H9 (cell line): ENCODE results near the gene MINDY2. TPM values are rescaled to one million over a fixed set of nuclear protein-coding genes. Genes with fewer than 3 reads are reported as not detected.

Experiments used
- DNase-seq: peaks from one replicate; pipeline ENCODE4 v3.0.0-alpha.2; 2017
- H2AFZ ChIP-seq: one replicate; pipeline ENCODE4 v1.6.1; 2013; ENCODE audit warnings: mild to moderate bottlenecking, low read length, control low read depth, moderate library complexity
- H2AK5ac ChIP-seq: 2 replicates; pipeline ENCODE4 v1.6.1; 2013; ENCODE audit warnings: low read length, control low read depth, mixed read lengths; ENCODE audit not compliant: insufficient read length
- H2BK120ac ChIP-seq: one replicate; pipeline ENCODE4 v1.6.1; 2013; ENCODE audit warnings: low read depth, mild to moderate bottlenecking, low read length, control low read depth, inconsistent platforms; ENCODE audit not compliant: poor library complexity, severe bottlenecking
- H2BK12ac ChIP-seq: 2 replicates; pipeline ENCODE4 v1.6.1; 2013; ENCODE audit warnings: low read length, control low read depth, mixed read lengths, low read depth; ENCODE audit not compliant: insufficient read length
- H2BK15ac ChIP-seq: 2 replicates; pipeline ENCODE4 v1.6.1; 2013; ENCODE audit warnings: low read depth, low read length, control low read depth
- H2BK20ac ChIP-seq: one replicate; pipeline ENCODE4 v1.6.1; 2013; ENCODE audit warnings: low read depth, mild to moderate bottlenecking, low read length, control low read depth, inconsistent platforms; ENCODE audit not compliant: poor library complexity, severe bottlenecking
- H2BK5ac ChIP-seq: 2 replicates; pipeline ENCODE4 v1.6.1; 2013; ENCODE audit warnings: low read length, control low read depth, mixed read lengths; ENCODE audit not compliant: insufficient read length
- H3K14ac ChIP-seq: 2 replicates; pipeline ENCODE4 v1.6.1; 2013; ENCODE audit warnings: low read length, control low read depth; ENCODE audit not compliant: insufficient read depth
- H3K18ac ChIP-seq: 2 replicates; pipeline ENCODE4 v1.6.1; 2013; ENCODE audit warnings: low read depth, mild to moderate bottlenecking, mixed read lengths, low read length, control low read depth; ENCODE audit not compliant: insufficient read length
- H3K23ac ChIP-seq: 2 replicates; pipeline ENCODE4 v1.6.1; 2013; ENCODE audit warnings: low read length, control low read depth, mixed read lengths, low read depth; ENCODE audit not compliant: insufficient read length
- H3K23me2 ChIP-seq: 2 replicates; pipeline ENCODE4 v1.6.1; 2013; ENCODE audit warnings: low read depth, mild to moderate bottlenecking, mixed read lengths, low read length, control low read depth; ENCODE audit not compliant: insufficient read length, poor library complexity, severe bottlenecking
- H3K27ac ChIP-seq: 2 replicates; pipeline ENCODE4 v1.5.1; 2013; ENCODE audit warnings: low read length, control low read depth, mixed read lengths, low read depth; ENCODE audit not compliant: insufficient read length
- H3K27me3 ChIP-seq: 2 replicates; pipeline ENCODE4 v1.6.1; 2013; ENCODE audit warnings: low read length, control low read depth, inconsistent platforms; ENCODE audit not compliant: insufficient read depth
- H3K4ac ChIP-seq: 2 replicates; pipeline ENCODE4 v1.6.1; 2013; ENCODE audit warnings: low read depth, mild to moderate bottlenecking, control low read depth, inconsistent platforms, low read length, moderate library complexity
- H3K4me1 ChIP-seq: 2 replicates; pipeline ENCODE4 v1.6.1; 2013; ENCODE audit warnings: low read length, control low read depth, inconsistent platforms; ENCODE audit not compliant: insufficient read depth
- H3K4me2 ChIP-seq: 2 replicates; pipeline ENCODE4 v1.6.1; 2013; ENCODE audit warnings: low read length, control low read depth, mixed read lengths; ENCODE audit not compliant: insufficient read length, insufficient read depth
- H3K56ac ChIP-seq: 2 replicates; pipeline ENCODE4 v1.6.1; 2013; ENCODE audit warnings: low read depth, mild to moderate bottlenecking, mixed read lengths, low read length, control low read depth; ENCODE audit not compliant: insufficient read length
- H3K79me1 ChIP-seq: 2 replicates; pipeline ENCODE4 v1.6.1; 2013; ENCODE audit warnings: low read depth, mild to moderate bottlenecking, moderate library complexity, low read length, control low read depth, inconsistent platforms; ENCODE audit not compliant: insufficient read depth, poor library complexity, severe bottlenecking
- H3K79me2 ChIP-seq: 2 replicates; pipeline ENCODE4 v1.6.1; 2013; ENCODE audit warnings: low read length, control low read depth, inconsistent platforms; ENCODE audit not compliant: insufficient read depth
- H3K9ac ChIP-seq: 2 replicates; pipeline ENCODE4 v1.6.1; 2013; ENCODE audit warnings: low read length, control low read depth, mixed read lengths; ENCODE audit not compliant: insufficient read length; ENCODE audit errors: extremely low read depth
- H3K9me3 ChIP-seq: one replicate; pipeline ENCODE4 v1.6.1; 2013; ENCODE audit warnings: low read depth, low read length, inconsistent platforms; ENCODE audit not compliant: control insufficient read depth
- H3T11ph ChIP-seq: one replicate; pipeline ENCODE4 v1.6.1; 2013; ENCODE audit warnings: mild to moderate bottlenecking, low read length, control low read depth, inconsistent platforms
- H4K20me1 ChIP-seq: one replicate; pipeline ENCODE4 v1.6.1; 2013; ENCODE audit not compliant: control insufficient read depth, insufficient read length, insufficient read depth
- H4K5ac ChIP-seq: 2 replicates; pipeline ENCODE4 v1.6.1; 2013; ENCODE audit warnings: low read depth, mild to moderate bottlenecking, mixed read lengths, low read length, control low read depth; ENCODE audit not compliant: insufficient read length
- H4K8ac ChIP-seq: replicated peaks from 2 replicates; pipeline ENCODE4 v1.6.1; 2013; ENCODE audit warnings: low read length, control low read depth, mixed read lengths, low read depth; ENCODE audit not compliant: insufficient read length
- H4K91ac ChIP-seq: 2 replicates; pipeline ENCODE4 v1.6.1; 2013; ENCODE audit warnings: low read depth, mild to moderate bottlenecking, moderate library complexity, mixed read lengths, low read length, control low read depth; ENCODE audit not compliant: insufficient read length
- H3K27ac Mint-ChIP-seq, 3 experiments: 2 replicates in 2 of 3; 3 replicates in 1 of 3; pipeline ENCODE4 v1.8.0; 2020 to 2021; ENCODE audit warnings: mixed read lengths in 3 of 3, mild to moderate bottlenecking in 1 of 3, moderate library complexity in 1 of 3
- H3K27me3 Mint-ChIP-seq: 2 replicates; pipeline ENCODE4 v1.8.0; 2021; ENCODE audit warnings: low read depth, mild to moderate bottlenecking, moderate library complexity, mixed read lengths
- H3K36me3 Mint-ChIP-seq, 3 experiments: 2 replicates in 2 of 3; 3 replicates in 1 of 3; pipeline ENCODE4 v1.8.0; 2020 to 2021; ENCODE audit warnings: low read depth in 3 of 3, mixed read lengths in 3 of 3; ENCODE audit not compliant: insufficient read depth in 1 of 3
- H3K4me1 Mint-ChIP-seq, 2 experiments: 2 replicates each; pipeline ENCODE4 v1.8.0; 2020; ENCODE audit warnings: mixed read lengths in 2 of 2
- H3K4me3 Mint-ChIP-seq, 2 experiments: 2 replicates in 1 of 2; 3 replicates in 1 of 2; pipeline ENCODE4 v1.8.0; 2020 to 2021; ENCODE audit warnings: mild to moderate bottlenecking in 2 of 2, mixed read lengths in 2 of 2, moderate library complexity in 1 of 2
- H3K9me3 Mint-ChIP-seq, 2 experiments: 2 replicates in 1 of 2; 3 replicates in 1 of 2; pipeline ENCODE4 v1.8.0; 2020; ENCODE audit warnings: mild to moderate bottlenecking in 2 of 2, mixed read lengths in 2 of 2, moderate library complexity in 1 of 2
- CTCF ChIP-seq: fragments of 200-600 bp; sonication (generic); conservative IDR thresholded peaks from 3 replicates; pipeline ENCODE4 v1.8.0; 2021; ENCODE audit warnings: antibody characterized with exemption, mild to moderate bottlenecking
- WGBS: extraction: QIAGEN DNeasy Blood & Tissue Kit; methylation state at CpG from one replicate; pipeline ENCODE4 v1.1.7; 2013; ENCODE audit warnings: missing lambda C conversion rate, low lambda C conversion rate, mixed read lengths; ENCODE audit not compliant: insufficient read length; ENCODE audit errors: extremely low coverage; 5-methylcytosine and 5-hydroxymethylcytosine counted together
- total RNA-seq: library from RNA; stranded (reverse); gene quantifications from 2 replicates; pipeline ENCODE4 v1.2.1, GENCODE V29; 2021

Gene MINDY2
- total RNA-seq, 1 experiment from 2014 or later = 32.3 TPM

GRCh38 chr15:58908550-58909309 is 137.6 kb downstream of the MINDY2 start:
- Histone ChIP-seq H4K20me1 (peaks cover 3% of the 10 kb centered on the region), H2BK5ac (no peak overlapping the region), H2BK120ac (no peak overlapping the region), H3K9me3 (no peaks in the 10 kb centered on the region), H3K18ac (no peak overlapping the region), H3K23ac (no peak overlapping the region), H3K4me1 (no peaks in the 10 kb centered on the region), H4K5ac (no peak overlapping the region), H3K23me2 (no peaks in the 10 kb centered on the region), H3K79me2 (no peaks in the 10 kb centered on the region; the same call in 1 of the 2 replicates), H4K8ac (no peak overlapping the region), H2BK15ac (no peak overlapping the region), H3T11ph (no peak overlapping the region), H2BK20ac (no peak overlapping the region), H3K79me1 (no peaks in the 10 kb centered on the region), H2BK12ac (no peak overlapping the region), H2AFZ (no peak overlapping the region), H3K4ac (no peak overlapping the region), H3K14ac (no peak overlapping the region), H3K9ac (no peak overlapping the region), H3K56ac (no peak overlapping the region), H4K91ac (no peak overlapping the region), H2AK5ac (no peak overlapping the region), H3K27me3 (no peaks in the 10 kb centered on the region), H3K4me2 (no peak overlapping the region), H3K27ac (no peak overlapping the region)
- TF ChIP-seq CTCF = no peak
- Mint-ChIP-seq H3K9me3 (no peaks in the 10 kb centered on the region), H3K36me3 (peaks cover 14 to 81% (median 78%) of the 10 kb centered on the region in 3 experiments; a peak in 6 of 7 replicates), H3K27me3 (no peaks in the 10 kb centered on the region), H3K4me3 (no peak overlapping the region), H3K4me1 (peaks cover 11 to 13% of the 10 kb centered on the region in 2 experiments), H3K27ac (no peak overlapping the region)
- no CpG with 5 or more reads among the region's 6 CpGs for WGBS
- DNase-seq = no peak
